Upper lobe of left lung (tissue), 6 donors: Measurements from ENCODE around the gene KLK2. TPM values are rescaled to one million over a fixed set of nuclear protein-coding genes. Genes with fewer than 3 reads are reported as not detected.

Experiments used
- total RNA-seq, 6 donors: library from RNA; depleted of rRNA in 4 of 6; stranded (reverse); fragments of >200 nt in 4 of 6; gene quantifications; one replicate each; pipeline versions ENCODE4 v1.1.0 to v1.2.1, GENCODE V29; 2016 to 2021
- donor health status: DM: no; HTN: no; CAD: no; lungs with moderate emphysema.
- donor health status: DM: no; HTN: yes; CAD: no; lungs with severe emphysema.

KLK2 gene
- total RNA-seq, 6 donors from 2014 or later: not detected

Other genes with a start within 250 kb of the KLK2 start
- 1 to 10 TPM in 3 of 6 donors, under 1 TPM in 2, not detected in 1; 0.67 to 3.6 (median 1.4) TPM for gene SYT3, start 233.6 kb upstream of the KLK2 start, total RNA-seq
- 10 to 100 TPM in 1 of 6 donors, 1 to 10 TPM in 4, not detected in 1; 1.7 to 24.4 (median 3.1) TPM for gene C19orf81, start 224.0 kb upstream of the KLK2 start, total RNA-seq
- gene SHANK1, start 153.6 kb upstream of the KLK2 start, total RNA-seq: under 1 TPM in 2 of 6 donors, not detected in 4; 0.40 to 0.54 TPM
- gene CLEC11A, start 150.1 kb upstream of the KLK2 start, total RNA-seq: 10 to 100 TPM in 4 of 6 donors, 1 to 10 TPM in 2; 3.9 to 19.6 (median 15.9) TPM
- gene GPR32, start 103.0 kb upstream of the KLK2 start, total RNA-seq: not detected
- not detected for gene ACP4, start 83.0 kb upstream of the KLK2 start, total RNA-seq
- gene KLK1, start 49.7 kb upstream of the KLK2 start, total RNA-seq: 1 to 10 TPM in 3 of 6 donors, not detected in 3; 1.3 to 3.3 (median 2.0) TPM
- gene KLK15, start 39.9 kb upstream of the KLK2 start, total RNA-seq: not detected
- gene KLK3, start 18.5 kb upstream of the KLK2 start, total RNA-seq: under 1 TPM in 1 of 6 donors, not detected in 5; 0.33 TPM
- not detected for gene KLK4, start 38.0 kb downstream of the KLK2 start, total RNA-seq
- under 1 TPM in 1 of 6 donors, not detected in 5; 0.74 TPM for gene KLK5, start 79.6 kb downstream of the KLK2 start, total RNA-seq
- gene KLK6, start 96.2 kb downstream of the KLK2 start, total RNA-seq: not detected
- gene KLK7, start 110.5 kb downstream of the KLK2 start, total RNA-seq: 1 to 10 TPM in 1 of 6 donors, under 1 TPM in 1, not detected in 4; 0.30 to 1.1 TPM
- not detected for gene KLK8, start 128.2 kb downstream of the KLK2 start, total RNA-seq
- 10 to 100 TPM in 3 of 6 donors, 1 to 10 TPM in 2, not detected in 1; 4.8 to 21.7 (median 18.6) TPM for gene KLK10, start 146.3 kb downstream of the KLK2 start, total RNA-seq
- 10 to 100 TPM; 13.3 to 37.7 (median 22.9) TPM for gene KLK11, start 153.2 kb downstream of the KLK2 start, total RNA-seq
- gene KLK12, start 161.6 kb downstream of the KLK2 start, total RNA-seq: 1 to 10 TPM in 1 of 6 donors, under 1 TPM in 1, not detected in 4; 0.54 to 2.0 TPM
- gene KLK13, start 191.7 kb downstream of the KLK2 start, total RNA-seq: 10 to 100 TPM in 1 of 6 donors, 1 to 10 TPM in 1, under 1 TPM in 2, not detected in 2; 0.54 to 24.1 (median 1.9) TPM
- gene KLK14, start 209.4 kb downstream of the KLK2 start, total RNA-seq: 1 to 10 TPM in 3 of 6 donors, not detected in 3; 1.2 to 2.1 (median 2.0) TPM
- gene CTU1, start 235.0 kb downstream of the KLK2 start, total RNA-seq: 10 to 100 TPM in 5 of 6 donors, 1 to 10 TPM in 1; 9.5 to 23.0 (median 15.1) TPM